Stimulated activated CD8-positive, alpha-beta memory T cell treated with anti-CD3 and anti-CD28 coated beads, Interleukin-7, amount 100 ng/mL, for 48 hours (primary cell): ENCODE results near the gene PDK1.
"Not testable (repeated sequence)": the region's sequence is repeated elsewhere in the genome, so short reads cannot be mapped to it uniquely, and the experiment has no call there.

Experiments
- DNase-seq, 2 donors: peaks; one replicate each; pipeline ENCODE4 v3.0.0-alpha.2; 2020; ENCODE audit warnings: low read depth in 1 of 2; ENCODE audit errors: extremely low read depth in 1 of 2

PDK1 gene

GRCh38 chr2:172592190-172592589 is 36.3 kb downstream of the PDK1 start:
- not testable (repeated sequence) for DNase-seq

- no peak for DNase-seq
These were observed 40.9 kb downstream of the PDK1 start for GRCh38 chr2:172596776-172597175.

- no peak for DNase-seq
These were observed 41.4 kb downstream of the PDK1 start for GRCh38 chr2:172597176-172597842.

- DNase-seq, result no peak
These were observed 44.1 kb downstream of the PDK1 start for GRCh38 chr2:172599947-172600346.

GRCh38 chr2:172600557-172601008 is 44.7 kb downstream of the PDK1 start:
- DNase-seq, result no peak

- DNase-seq, result no peak
These were observed 50.4 kb downstream of the PDK1 start for GRCh38 chr2:172606285-172606684.

GRCh38 chr2:172607379-172607928 is 51.6 kb downstream of the PDK1 start:
- DNase-seq, result no peak

GRCh38 chr2:172609488-172609887 is 53.6 kb downstream of the PDK1 start:
- DNase-seq, result no peak

- no peak for DNase-seq
These were observed 56.2 kb downstream of the PDK1 start for GRCh38 chr2:172612051-172612450.

- no peak for DNase-seq
These were observed 57.1 kb downstream of the PDK1 start for GRCh38 chr2:172613040-172613439.

GRCh38 chr2:172613615-172614231 is 57.8 kb downstream of the PDK1 start:
- DNase-seq, result no peak

GRCh38 chr2:172614932-172615331 is 59.0 kb downstream of the PDK1 start:
- no peak for DNase-seq

- no peak for DNase-seq
These were observed 59.9 kb downstream of the PDK1 start for GRCh38 chr2:172615727-172616261.

- DNase-seq, result no peak
These were observed 61.2 kb downstream of the PDK1 start for GRCh38 chr2:172617115-172617514.

- no peak for DNase-seq
These were observed 67.5 kb downstream of the PDK1 start for GRCh38 chr2:172623249-172623965.

GRCh38 chr2:172624996-172625395 is 69.1 kb downstream of the PDK1 start:
- no peak for DNase-seq

- no peak for DNase-seq
These were observed 71.3 kb downstream of the PDK1 start for GRCh38 chr2:172627181-172627580.

GRCh38 chr2:172628085-172628484 is 72.2 kb downstream of the PDK1 start:
- DNase-seq, result no peak

GRCh38 chr2:172629586-172629985 is 73.7 kb downstream of the PDK1 start:
- no peak for DNase-seq

- no peak for DNase-seq
These were observed 74.3 kb downstream of the PDK1 start for GRCh38 chr2:172630181-172630580.

- no peak for DNase-seq
These were observed 78.6 kb downstream of the PDK1 start for GRCh38 chr2:172634477-172634876.
